C4-2B (cell line): ENCODE data around the gene TRMT2A.

Source experiments
- H3K27ac ChIP-seq: fragments of 450-650 bp; 2 replicates; pipeline ENCODE4 v1.5.1; 2017
- CTCF ChIP-seq: fragments of 450-650 bp; conservative IDR thresholded peaks from 2 replicates; pipeline ENCODE4 v1.5.1; 2017; ENCODE audit warnings: mild to moderate bottlenecking
- ZFX ChIP-seq: fragments of 450-650 bp; IDR thresholded peaks from 2 replicates; pipeline ENCODE4 v1.6.1; 2017

TRMT2A gene

GRCh38 chr22:20123366-20124082 is 6.5 kb upstream of the TRMT2A start:
- no peak for TF ChIP-seq CTCF
- no peak for TF ChIP-seq ZFX
- H3K27ac ChIP-seq = no peak overlapping the region

GRCh38 chr22:20121856-20122415 is 4.9 kb upstream of the TRMT2A start:
- H3K27ac ChIP-seq = no peak overlapping the region

GRCh38 chr22:20118300-20119020 is 1.4 kb upstream of the TRMT2A start:
- TF ChIP-seq CTCF (no peak), ZFX (no peak)
- peak overlapping the region; percentile 94 for H3K27ac ChIP-seq

More at GRCh38 chr22:20121856-20122415, 4.9 kb upstream of the TRMT2A start:
- TF ChIP-seq ZFX (no peak), CTCF (no peak)

GRCh38 chr22:20117633-20118299 is 740 bp upstream of the TRMT2A start:
- peak overlapping the region; percentile 94 for H3K27ac ChIP-seq

GRCh38 chr22:20116376-20116950 is 563 bp downstream of the TRMT2A start:
- no peak for TF ChIP-seq ZFX
- H3K27ac ChIP-seq = peak overlapping the region; percentile 94

More at GRCh38 chr22:20117633-20118299, 740 bp upstream of the TRMT2A start:
- TF ChIP-seq CTCF (no peak), ZFX (peak; percentile 94)

- H3K27ac ChIP-seq = peak within 1 kb of the TSS; percentile 94
- TF ChIP-seq CTCF = no peak
- TF ChIP-seq ZFX = no peak
Observed at GRCh38 chr22:20115691-20116375, 1.2 kb downstream of the TRMT2A start, which contains the start of gene RANBP1. Gene RANBP1 (plus strand): TSS chr22:20116104. CDS start chr22:20116185, 81 bp downstream.
